MCF 10A (cell line): Measurements from ENCODE around the gene PLD6. TPM values are rescaled to one million over a fixed set of nuclear protein-coding genes. Genes with fewer than 3 reads are reported as not detected.

ENCODE experiments used
- BruUV-seq: library from RNA; stranded (reverse); fragments of 400-500 nt; replicated peaks from 2 replicates; lab custom pipeline; 2021; lab: Mats Ljungman, UMichigan
- CTCF ChIA-PET: fragments of 300-600 bp; sonication (Branson Sonifier 250); formaldehyde crosslinking; extraction: SDS; loops from one replicate; lab custom pipeline; 2021; ENCODE audit warnings: antibody characterized with exemption, inconsistent platforms; lab: Yijun Ruan, JAX
- POLR2A ChIA-PET: fragments of 300-600, 350-650 bp; sonication (Branson Sonifier 250); formaldehyde crosslinking; extraction: SDS; loops from one replicate; lab custom pipeline; 2020; ENCODE audit warnings: antibody characterized with exemption, inconsistent platforms; lab: Yijun Ruan, JAX
- DNase-seq: peaks from one replicate; pipeline ENCODE4 v3.0.0-alpha.2; 2018; ENCODE audit not compliant: unreplicated experiment
- H3K27ac Mint-ChIP-seq: one replicate; pipeline ENCODE4 v1.8.0; 2022; ENCODE audit warnings: mild to moderate bottlenecking, low read depth, mixed read lengths; ENCODE audit not compliant: unreplicated experiment
- H3K27me3 Mint-ChIP-seq: one replicate; pipeline ENCODE4 v1.8.0; 2022; ENCODE audit warnings: mixed read lengths; ENCODE audit not compliant: insufficient read depth, unreplicated experiment
- H3K36me3 Mint-ChIP-seq: one replicate; pipeline ENCODE4 v1.8.0; 2022; ENCODE audit warnings: mild to moderate bottlenecking, moderate library complexity, mixed read lengths; ENCODE audit not compliant: insufficient read depth, unreplicated experiment
- H3K4me1 Mint-ChIP-seq: one replicate; pipeline ENCODE4 v1.8.0; 2022; ENCODE audit warnings: mixed read lengths; ENCODE audit not compliant: insufficient read depth, unreplicated experiment
- H3K4me3 Mint-ChIP-seq: one replicate; pipeline ENCODE4 v1.8.0; 2022; ENCODE audit warnings: mild to moderate bottlenecking, moderate library complexity, mixed read lengths; ENCODE audit not compliant: unreplicated experiment
- H3K9me3 Mint-ChIP-seq: one replicate; pipeline ENCODE4 v1.8.0; 2022; ENCODE audit warnings: mixed read lengths; ENCODE audit not compliant: unreplicated experiment
- intact Hi-C: fragments of 100-400 bp; cut with micrococcal nuclease; formaldehyde crosslinking; loops from 2 replicates; pipeline ENCODE4 v1.14.1; 2022
- total RNA-seq: library from RNA; stranded (reverse); gene quantifications from 2 replicates; pipeline ENCODE4 v1.2.3, GENCODE V29; 2022
- TF ChIP-seq, protein P1 (sequence below): fragments of 200-600 bp; IDR thresholded peaks from one replicate; pipeline ENCODE4 v1.8.0; 2022; ENCODE audit warnings: antibody characterized with exemption, mild to moderate bottlenecking; ENCODE audit not compliant: unreplicated experiment

The PLD6 gene
- total RNA-seq, 1 experiment from 2014 or later, result 5.5 TPM

DNA sequence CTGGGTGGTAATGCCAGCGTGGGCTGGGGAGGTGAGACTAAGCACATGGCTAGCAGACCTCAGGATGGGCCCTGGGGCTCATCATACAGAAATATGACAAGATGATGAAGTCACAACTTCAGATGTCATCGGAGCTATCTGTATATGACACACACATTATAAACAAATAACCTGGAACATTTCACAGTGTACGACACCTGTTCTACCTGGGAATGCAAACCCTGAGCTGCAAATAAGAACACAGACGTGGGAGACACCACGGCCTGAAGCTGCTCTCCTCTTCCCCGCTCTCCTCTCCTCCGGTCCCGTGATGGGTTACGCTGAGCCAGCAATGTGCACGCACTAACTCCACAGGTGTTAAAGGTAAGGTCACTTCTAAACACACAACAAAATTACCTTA is 4.9 kb downstream of the PLD6 start:
- Mint-ChIP-seq H3K36me3 (peaks cover 37% of the 10 kb centered on the region), H3K4me1 (peaks cover 19% of the 10 kb centered on the region), H3K9me3 (no peaks in the 10 kb centered on the region), H3K27ac (no peak overlapping the region), H3K27me3 (no peaks in the 10 kb centered on the region), H3K4me3 (no peak overlapping the region)
- ChIA-PET CTCF (interaction anchor here (0.7 to 0.8 kb wide), 3 partner anchors 107 to 373 kb away, joined by 3 to 4 read pairs (median 3); no protein-coding TSS in a partner anchor), POLR2A (no interaction called here)
- intact Hi-C loops, result no loop called here
- no TSS peak for BruUV-seq
- TF ChIP-seq, protein P1, sequence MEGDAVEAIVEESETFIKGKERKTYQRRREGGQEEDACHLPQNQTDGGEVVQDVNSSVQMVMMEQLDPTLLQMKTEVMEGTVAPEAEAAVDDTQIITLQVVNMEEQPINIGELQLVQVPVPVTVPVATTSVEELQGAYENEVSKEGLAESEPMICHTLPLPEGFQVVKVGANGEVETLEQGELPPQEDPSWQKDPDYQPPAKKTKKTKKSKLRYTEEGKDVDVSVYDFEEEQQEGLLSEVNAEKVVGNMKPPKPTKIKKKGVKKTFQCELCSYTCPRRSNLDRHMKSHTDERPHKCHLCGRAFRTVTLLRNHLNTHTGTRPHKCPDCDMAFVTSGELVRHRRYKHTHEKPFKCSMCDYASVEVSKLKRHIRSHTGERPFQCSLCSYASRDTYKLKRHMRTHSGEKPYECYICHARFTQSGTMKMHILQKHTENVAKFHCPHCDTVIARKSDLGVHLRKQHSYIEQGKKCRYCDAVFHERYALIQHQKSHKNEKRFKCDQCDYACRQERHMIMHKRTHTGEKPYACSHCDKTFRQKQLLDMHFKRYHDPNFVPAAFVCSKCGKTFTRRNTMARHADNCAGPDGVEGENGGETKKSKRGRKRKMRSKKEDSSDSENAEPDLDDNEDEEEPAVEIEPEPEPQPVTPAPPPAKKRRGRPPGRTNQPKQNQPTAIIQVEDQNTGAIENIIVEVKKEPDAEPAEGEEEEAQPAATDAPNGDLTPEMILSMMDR, result no peak
- DNase-seq, result no peak

DNA sequence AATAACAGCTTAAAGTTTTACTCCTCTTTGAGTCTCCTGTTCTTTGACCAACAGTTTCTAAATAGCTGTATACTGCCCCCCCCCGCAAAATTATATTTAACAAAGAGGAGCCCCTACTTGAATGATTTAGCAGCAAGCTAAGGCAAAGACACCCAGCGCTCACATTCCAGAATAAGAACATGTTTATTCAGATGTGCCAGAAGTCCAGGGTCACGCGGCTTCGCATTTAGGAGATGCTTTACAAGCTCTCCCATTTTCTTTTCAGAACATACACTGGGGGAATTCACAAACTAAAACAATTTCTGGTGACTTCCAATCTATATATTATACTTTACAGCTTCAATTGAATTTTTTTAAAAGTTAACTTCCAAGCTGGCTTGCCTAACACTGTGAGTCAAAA is 5.3 kb downstream of the PLD6 start:
- POLR2A ChIA-PET, result interaction anchor here (0.8 to 1.1 kb wide), 2 partner anchors 16 to 37 kb away, joined by 3 read pairs; no protein-coding TSS in a partner anchor
- peaks cover 37% of the 10 kb centered on the region for H3K36me3 Mint-ChIP-seq
- no peak overlapping the region for H3K27ac Mint-ChIP-seq
- peaks cover 19% of the 10 kb centered on the region for H3K4me1 Mint-ChIP-seq
- intact Hi-C loops, result no loop called here
- no peaks in the 10 kb centered on the region for H3K9me3 Mint-ChIP-seq
- CTCF ChIA-PET, result interaction anchor here (0.7 to 0.8 kb wide), 4 partner anchors 107 to 374 kb away, joined by 3 to 4 read pairs (median 3); no protein-coding TSS in a partner anchor
- BruUV-seq, result no TSS peak
- no peak for DNase-seq
- no peak overlapping the region for H3K4me3 Mint-ChIP-seq
- TF ChIP-seq, protein P1, result no peak
- no peaks in the 10 kb centered on the region for H3K27me3 Mint-ChIP-seq

DNA sequence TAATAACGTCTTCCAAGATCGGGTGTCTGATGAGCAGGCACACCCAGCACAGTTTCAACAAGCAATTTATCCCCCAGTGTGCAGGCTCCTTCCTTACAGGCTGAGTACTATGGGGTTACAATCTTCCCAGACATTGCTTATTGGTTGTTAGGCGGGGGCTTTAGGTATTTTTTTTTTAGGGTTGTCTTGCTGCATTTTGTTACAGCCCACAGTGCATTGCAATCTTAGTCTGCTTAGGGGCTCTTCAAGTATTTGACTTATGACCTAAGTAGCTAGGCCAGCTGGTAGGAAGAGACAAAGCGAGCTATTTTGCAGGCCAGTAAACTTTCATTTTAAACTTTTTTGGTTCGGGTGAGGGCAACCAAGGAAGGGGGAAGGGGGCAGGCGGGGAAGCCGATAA is 5.8 kb downstream of the PLD6 start:
- ChIA-PET CTCF (interaction anchor here (0.8 kb wide), 1 partner anchor 199 kb away, joined by 3 read pairs; no protein-coding TSS in a partner anchor), POLR2A (interaction anchor here (0.6 to 1.1 kb wide), 3 partner anchors 11 to 36 kb away, joined by 3 read pairs; no protein-coding TSS in a partner anchor)
- DNase-seq, result no peak
- H3K9me3 Mint-ChIP-seq, result no peaks in the 10 kb centered on the region
- H3K4me3 Mint-ChIP-seq, result no peak overlapping the region
- intact Hi-C loops, result no loop called here
- TF ChIP-seq, protein P1, result no peak
- H3K36me3 Mint-ChIP-seq, result peaks cover 37% of the 10 kb centered on the region
- BruUV-seq, result no TSS peak
- no peaks in the 10 kb centered on the region for H3K27me3 Mint-ChIP-seq
- no peak overlapping the region for H3K27ac Mint-ChIP-seq
- peaks cover 19% of the 10 kb centered on the region for H3K4me1 Mint-ChIP-seq

DNA sequence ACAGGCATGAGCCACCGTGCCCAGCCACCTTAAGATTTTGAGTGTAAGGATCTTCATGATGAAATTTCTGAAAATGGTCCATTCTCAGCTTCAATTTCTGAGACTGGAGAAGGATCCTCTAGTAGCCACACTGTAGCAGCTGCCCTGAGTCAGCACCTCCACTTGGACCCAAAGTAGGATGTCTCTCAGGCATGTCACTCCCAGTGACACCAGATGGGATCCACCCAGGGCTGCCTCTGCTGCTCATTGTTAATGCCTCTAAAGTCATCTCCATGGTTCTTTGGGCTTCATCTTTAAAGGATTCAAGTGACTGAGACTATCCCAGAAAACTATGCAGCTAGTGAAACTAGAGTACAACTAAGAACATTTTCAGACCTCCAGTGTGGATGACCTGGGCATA is 7.9 kb downstream of the PLD6 start:
- TF ChIP-seq, protein P1, result no peak
- BruUV-seq, result no TSS peak
- no peaks in the 10 kb centered on the region for H3K27me3 Mint-ChIP-seq
- ChIA-PET CTCF (interaction anchor here (1.1 kb wide), 1 partner anchor 77 kb away, joined by 3 read pairs; no protein-coding TSS in a partner anchor), POLR2A (no interaction called here)
- no peak for DNase-seq
- peaks cover 19% of the 10 kb centered on the region for H3K36me3 Mint-ChIP-seq
- no peak overlapping the region for H3K4me3 Mint-ChIP-seq
- H3K9me3 Mint-ChIP-seq, result no peaks in the 10 kb centered on the region
- intact Hi-C loops, result no loop called here
- no peak overlapping the region for H3K27ac Mint-ChIP-seq
- peaks cover 7% of the 10 kb centered on the region for H3K4me1 Mint-ChIP-seq
